Right lobe of liver (tissue), 4 donors: ENCODE measurements around the gene EHF.
"Not testable (repeated sequence)": the region's sequence is repeated elsewhere in the genome, so short reads cannot be mapped to it uniquely, and the experiment has no call there.

Experiments used
- POLR2A ChIP-seq: fragments of 450-650 bp; IDR thresholded peaks from one replicate; pipeline ENCODE4 v1.6.1; 2017; ENCODE audit warnings: antibody characterized with exemption, mild to moderate bottlenecking
- TF ChIP-seq, protein P1 (sequence below), 4 donors: fragments of 200-600 bp in 3 of 4; fragments of 450-650 bp in 1 of 4; IDR thresholded peaks; one replicate each; pipeline versions ENCODE4 v1.5.1 to v1.8.0; 2016 to 2022; ENCODE audit warnings: antibody characterized with exemption in 4 of 4, mild to moderate bottlenecking in 2 of 4
- donor health status: DM: no; HTN: no; CAD: no.
- donor health status: DM: no; HTN: no; CAD: no.
- donor health status: DM: no; HTN: yes; CAD: no.

- not testable (repeated sequence) for TF ChIP-seq POLR2A
- TF ChIP-seq, protein P1, sequence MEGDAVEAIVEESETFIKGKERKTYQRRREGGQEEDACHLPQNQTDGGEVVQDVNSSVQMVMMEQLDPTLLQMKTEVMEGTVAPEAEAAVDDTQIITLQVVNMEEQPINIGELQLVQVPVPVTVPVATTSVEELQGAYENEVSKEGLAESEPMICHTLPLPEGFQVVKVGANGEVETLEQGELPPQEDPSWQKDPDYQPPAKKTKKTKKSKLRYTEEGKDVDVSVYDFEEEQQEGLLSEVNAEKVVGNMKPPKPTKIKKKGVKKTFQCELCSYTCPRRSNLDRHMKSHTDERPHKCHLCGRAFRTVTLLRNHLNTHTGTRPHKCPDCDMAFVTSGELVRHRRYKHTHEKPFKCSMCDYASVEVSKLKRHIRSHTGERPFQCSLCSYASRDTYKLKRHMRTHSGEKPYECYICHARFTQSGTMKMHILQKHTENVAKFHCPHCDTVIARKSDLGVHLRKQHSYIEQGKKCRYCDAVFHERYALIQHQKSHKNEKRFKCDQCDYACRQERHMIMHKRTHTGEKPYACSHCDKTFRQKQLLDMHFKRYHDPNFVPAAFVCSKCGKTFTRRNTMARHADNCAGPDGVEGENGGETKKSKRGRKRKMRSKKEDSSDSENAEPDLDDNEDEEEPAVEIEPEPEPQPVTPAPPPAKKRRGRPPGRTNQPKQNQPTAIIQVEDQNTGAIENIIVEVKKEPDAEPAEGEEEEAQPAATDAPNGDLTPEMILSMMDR (IDR thresholded peaks at IDR 0.05) = not testable (repeated sequence)
Observed at GRCh38 chr11:34589177-34589576, 31.7 kb upstream of the EHF start.
